ENCODE data around the gene JPH2. TPM values are rescaled to one million over a fixed set of nuclear protein-coding genes. Genes with fewer than 3 reads are reported as not detected.

Gene JPH2
- polyA plus RNA-seq, 12 donors, result 20.5 to 116 (median 74.7) TPM

DNA sequence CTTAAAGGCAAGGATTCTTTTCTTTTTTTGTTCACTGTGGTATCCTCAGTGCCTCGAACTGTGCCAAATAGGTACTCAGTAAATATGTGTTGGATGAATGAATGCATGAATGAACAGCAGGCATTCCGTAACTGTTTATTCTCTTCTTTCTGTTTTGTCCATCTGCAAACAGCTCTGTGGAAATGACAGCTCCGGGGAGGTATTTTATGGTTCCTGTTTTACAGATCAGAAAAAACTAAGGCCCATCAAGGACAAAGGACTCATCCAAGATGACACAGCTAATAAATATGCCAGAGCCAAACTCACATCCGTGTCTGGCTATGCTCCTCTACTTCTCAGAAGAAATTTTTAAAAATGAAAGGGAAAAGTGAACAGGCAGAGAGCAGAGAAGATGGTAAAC lies 21.0 kb downstream of the JPH2 start:
- no peak for DNase-seq

GRCh38 chr20:44160133-44160532 lies 26.9 kb downstream of the JPH2 start:
- no peak for DNase-seq

GRCh38 chr20:44159711-44160110 lies 27.3 kb downstream of the JPH2 start:
- no peak for DNase-seq

GRCh38 chr20:44159125-44159524 lies 27.9 kb downstream of the JPH2 start:
- DNase-seq, result no peak

GRCh38 chr20:44157061-44157460 lies 29.9 kb downstream of the JPH2 start:
- DNase-seq, result no peak

GRCh38 chr20:44154521-44155001 lies 32.4 kb downstream of the JPH2 start:
- DNase-seq, result no peak

DNA sequence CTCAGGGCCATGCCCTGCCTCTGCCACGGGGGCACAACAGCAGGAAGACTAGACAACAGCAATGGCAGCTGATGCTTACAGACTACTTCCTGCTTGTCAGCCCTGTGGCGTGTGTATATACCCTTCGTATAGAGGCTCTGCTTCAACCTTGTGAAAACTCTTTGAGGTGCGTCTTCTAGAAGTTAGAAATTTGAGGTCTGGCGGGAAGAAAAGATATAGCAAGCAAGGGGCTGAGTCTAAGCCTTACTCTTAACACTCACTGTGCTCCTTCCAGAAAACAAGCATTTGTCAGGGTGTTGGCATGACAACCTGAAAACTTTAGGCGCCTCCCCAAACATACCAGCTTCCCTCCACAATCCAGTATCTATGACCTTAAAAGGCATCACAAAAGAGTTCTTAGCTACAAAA lies 33.3 kb downstream of the JPH2 start:
- DNase-seq, result no peak

DNA sequence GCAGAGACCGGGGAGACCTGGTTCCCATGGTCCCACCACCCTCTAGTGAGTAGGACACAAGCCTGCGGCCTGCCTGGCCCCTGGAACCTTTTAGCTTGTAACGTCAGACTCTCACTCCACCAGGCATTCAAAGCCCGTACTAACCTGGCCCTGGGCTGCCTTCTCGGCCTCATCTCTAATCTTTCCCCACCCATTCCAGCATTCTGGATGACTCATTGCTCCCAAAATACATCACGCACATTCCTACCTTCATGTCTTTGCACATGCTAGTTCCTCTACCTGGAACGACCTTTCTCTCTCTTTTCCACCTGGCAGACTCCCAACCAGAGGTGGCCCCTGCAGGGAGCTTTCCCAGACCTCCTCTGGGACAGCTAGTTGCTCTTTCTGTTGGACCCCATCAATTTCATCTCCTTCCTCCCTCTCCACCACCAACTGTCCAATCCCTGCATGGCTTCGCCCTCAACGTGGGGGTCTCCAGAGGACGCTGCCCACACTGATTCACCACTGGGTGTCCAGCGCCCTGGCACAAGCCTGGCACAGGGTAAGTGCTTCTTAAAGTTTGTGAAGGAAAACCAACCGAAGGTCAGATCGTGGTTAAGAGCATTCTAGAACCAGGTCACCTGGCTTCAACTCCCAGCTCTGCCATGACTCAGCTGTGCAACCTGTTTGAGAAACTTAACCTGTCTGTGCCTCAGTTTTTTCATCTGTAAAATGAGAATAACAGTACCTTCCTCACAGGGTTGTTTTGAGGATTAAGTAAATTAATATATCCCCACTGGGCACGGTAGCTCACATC lies 35.2 kb downstream of the JPH2 start:
- DNase-seq, result no peak

- DNase-seq, result no peak
These were observed 40.7 kb downstream of the JPH2 start for GRCh38 chr20:44146272-44146671.

GRCh38 chr20:44145131-44145775 lies 41.7 kb downstream of the JPH2 start:
- no peak for DNase-seq

DNA sequence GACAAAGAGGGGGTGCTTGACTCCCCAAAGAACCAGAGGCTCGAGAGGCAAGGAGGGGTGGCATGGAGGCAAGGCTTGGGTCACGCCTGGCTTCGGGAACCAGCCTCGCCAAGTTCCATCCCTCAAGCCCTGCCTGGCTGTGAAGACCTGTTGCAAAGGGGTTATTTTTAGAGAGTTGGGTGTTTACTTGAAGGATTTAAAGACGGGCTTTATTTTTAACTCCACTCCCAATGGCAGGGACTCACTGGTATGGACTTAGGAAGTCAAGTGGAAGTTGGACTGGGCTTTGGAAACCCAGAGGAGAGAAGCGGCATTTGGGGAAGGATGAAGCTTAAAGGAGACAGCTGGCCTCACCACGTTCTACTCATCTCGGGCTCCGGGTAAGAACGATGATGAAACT lies 43.1 kb downstream of the JPH2 start:
- no peak for DNase-seq

GRCh38 chr20:44142413-44142812 lies 44.6 kb downstream of the JPH2 start:
- no peak for DNase-seq

DNA sequence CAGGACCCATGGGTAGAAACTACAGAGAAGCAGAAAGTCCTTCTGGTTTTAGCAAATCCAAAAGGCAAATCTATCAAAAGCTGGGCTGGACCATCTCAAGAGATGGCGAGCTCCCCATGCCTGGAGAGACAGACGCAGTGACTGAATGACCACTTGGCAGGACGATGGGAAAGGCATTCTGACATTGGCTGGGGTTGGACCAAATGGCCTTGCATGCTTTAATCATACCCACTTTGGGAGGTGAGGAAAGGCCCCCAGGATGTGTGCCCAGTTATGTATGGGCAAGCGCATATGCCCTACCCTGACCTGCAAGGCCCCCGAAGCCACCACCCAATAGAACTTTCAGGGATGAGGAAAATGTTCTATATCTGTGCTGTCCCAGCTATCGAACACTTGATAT lies 45.1 kb downstream of the JPH2 start:
- no peak for DNase-seq

DNA sequence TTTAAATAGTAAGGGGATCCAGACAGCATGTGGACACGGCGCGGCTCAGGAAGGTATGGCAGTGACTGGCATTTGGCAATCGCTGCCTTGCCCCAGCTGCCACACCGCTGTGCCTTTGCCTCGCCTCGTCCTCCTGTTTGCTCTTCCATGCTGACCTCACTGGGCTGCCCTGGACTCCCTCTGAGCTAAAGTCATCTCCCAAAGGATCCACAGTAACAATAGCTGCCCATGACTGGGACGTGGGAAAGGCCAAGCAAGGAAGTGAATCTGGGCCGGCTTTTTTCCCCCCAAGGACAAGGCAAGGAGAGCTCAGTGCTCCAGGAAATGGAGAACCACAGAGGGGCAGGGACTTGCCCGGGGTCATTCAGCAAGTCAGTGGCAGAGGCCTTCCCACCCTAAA lies 48.1 kb downstream of the JPH2 start:
- no peak for DNase-seq

DNA sequence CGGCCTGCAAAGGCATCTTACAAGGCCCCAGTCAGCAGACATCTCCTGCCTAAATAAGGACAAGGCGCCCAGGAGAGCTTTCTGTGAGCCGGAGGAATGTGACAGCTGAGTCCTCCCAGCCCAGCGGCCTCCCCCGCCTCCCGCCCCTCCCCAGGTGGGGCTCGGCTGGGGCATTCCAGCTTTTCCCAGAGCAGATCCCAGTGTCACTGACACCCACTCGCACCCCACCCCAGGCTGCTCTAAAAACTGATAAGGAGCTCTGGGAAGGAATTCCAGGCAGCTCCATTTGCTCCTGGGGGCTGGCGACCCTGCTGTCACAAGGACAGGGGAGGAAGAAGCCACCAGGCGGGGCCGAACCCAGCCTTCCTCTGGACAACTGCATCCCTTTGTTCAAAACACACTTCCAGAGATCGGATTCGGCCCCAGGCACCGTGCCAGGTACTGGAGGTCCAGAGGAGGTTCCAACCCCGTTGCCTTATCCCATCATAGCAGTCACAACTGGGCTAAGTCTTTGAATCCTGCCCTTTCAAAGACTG lies 49.7 kb downstream of the JPH2 start:
- DNase-seq, result peak; percentile 33

DNA sequence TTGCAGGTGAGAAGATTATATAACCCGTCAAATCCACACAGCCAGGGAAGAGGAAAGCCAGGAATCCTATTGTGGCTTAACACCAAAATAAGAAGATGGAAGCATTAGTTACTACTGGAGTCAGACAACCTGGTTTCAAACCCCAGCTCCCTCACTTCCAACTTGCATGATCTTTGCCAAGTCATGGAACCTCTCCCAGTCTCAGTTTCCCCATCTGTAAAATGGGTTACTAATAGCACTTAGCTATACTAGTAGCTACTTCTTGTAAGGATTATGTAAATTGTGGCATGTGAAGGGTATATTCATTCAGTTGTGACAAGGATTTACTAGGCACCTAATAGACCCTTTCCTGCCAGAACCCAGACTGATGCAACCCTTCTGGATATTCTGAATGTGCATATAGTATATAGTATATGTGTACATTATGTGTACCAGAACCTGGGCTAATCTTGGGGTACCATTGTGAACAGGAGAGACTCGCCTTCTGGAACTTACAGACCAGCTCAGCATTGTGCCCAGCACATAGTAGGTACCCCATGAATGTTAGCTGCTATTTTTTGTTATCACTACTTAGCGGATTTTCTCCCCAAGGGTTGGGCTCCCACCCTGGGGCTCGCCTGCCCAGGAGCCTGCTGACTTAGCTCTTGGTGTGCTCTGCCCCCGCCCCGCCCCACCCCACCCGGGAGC lies 50.3 kb downstream of the JPH2 start:
- DNase-seq, result no peak

DNA sequence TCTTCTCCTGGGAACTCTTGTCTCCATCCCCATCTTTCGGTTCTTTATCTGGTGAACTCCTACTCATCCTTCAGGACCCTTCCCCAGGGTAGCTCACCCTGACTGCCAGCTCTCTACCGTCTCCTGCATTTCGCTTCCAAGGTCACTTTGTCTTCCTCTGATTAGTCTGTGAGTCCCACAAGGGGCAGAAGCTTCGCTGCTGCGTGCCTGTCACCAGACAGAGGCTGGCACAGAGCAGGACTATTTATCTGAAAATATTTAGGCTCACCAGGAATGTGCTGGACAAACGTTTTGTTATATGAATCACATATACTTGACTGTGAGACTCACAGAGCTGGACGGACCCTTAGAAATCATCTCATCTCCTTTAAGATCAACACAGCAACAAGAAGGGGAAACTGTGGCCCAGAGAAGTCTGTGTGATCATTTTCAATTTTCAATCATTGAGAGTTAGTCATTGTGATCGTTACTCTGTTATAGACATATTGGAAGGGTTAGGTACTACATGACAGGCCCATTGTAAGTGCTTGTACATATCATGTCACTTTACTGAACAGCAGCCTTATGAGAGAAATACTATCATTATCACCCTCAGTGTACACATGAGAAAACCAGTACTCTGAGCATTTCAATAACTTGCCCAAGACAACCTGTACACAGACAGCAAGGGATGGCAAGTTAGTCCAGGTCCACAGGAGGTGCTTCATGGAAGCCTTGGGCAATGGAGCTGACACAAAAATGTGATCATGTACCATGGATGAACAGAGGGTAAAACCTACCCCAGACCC lies 51.4 kb downstream of the JPH2 start:
- DNase-seq, result no peak

GRCh38 chr20:44135012-44135412 lies 52.0 kb downstream of the JPH2 start:
- DNase-seq, result no peak

GRCh38 chr20:44133424-44133823 lies 53.6 kb downstream of the JPH2 start:
- no peak for DNase-seq

- DNase-seq, result no peak
These were observed 55.3 kb downstream of the JPH2 start for GRCh38 chr20:44131704-44132103.

GRCh38 chr20:44129911-44130718 lies 56.9 kb downstream of the JPH2 start:
- DNase-seq, result no peak
